HL-60/S4 treated with phorbol 12-myristate 13-acetate at 8.2 ng/mL for 4 days and 3 days (cell line): ENCODE data around the gene CDH12.
"Not testable (repeated sequence)": the region's sequence is repeated elsewhere in the genome, so short reads cannot be mapped to it uniquely, and the experiment has no call there.

ENCODE experiments used
- in situ Hi-C: fragments of 300-500 bp; cut with MboI; formaldehyde crosslinking; loops from 2 replicates; pipeline ENCODE4 v1.15.0; 2022; ENCODE audit warnings: low sequenced_read_pairs

CDH12 gene

DNA sequence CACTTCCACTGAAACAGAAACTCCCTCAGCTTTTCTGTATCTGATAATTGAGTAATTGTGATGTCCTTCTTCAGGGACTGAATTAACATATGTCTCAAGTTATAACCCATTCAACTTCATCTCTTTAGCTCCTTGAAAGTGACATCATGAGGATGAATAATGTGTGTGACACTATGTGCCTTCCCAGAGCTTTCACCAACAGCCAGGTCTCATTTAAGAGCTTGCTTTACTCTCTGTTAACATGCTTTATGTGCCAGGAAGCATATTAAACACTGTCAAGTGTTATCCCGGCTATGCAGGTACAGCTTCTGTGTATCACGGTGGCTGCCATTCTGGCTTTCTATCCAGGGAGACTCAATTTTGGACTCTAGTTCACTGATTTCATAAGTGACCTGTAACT is 799.9 kb downstream of the CDH12 start:
- in situ Hi-C loops, result no loop called here

DNA sequence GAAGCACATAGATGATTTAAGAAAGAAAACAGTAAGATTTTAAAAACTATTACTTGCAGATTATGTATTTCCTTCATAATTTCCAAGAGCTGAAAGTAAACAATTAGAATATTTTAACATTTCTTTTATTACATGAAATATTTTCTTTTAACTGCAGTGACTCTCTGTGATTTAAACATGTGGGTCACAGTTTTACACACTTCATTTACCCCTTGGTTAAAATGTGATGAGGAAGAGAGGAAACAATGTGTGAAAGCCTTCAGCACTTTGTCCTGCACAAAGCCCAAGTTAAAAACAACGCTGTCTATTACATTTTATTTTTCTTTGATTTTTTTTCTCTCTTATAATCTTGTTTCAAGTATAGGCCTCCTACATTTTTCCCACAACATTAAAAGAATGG is 801.3 kb downstream of the CDH12 start:
- in situ Hi-C loops, result no loop called here

DNA sequence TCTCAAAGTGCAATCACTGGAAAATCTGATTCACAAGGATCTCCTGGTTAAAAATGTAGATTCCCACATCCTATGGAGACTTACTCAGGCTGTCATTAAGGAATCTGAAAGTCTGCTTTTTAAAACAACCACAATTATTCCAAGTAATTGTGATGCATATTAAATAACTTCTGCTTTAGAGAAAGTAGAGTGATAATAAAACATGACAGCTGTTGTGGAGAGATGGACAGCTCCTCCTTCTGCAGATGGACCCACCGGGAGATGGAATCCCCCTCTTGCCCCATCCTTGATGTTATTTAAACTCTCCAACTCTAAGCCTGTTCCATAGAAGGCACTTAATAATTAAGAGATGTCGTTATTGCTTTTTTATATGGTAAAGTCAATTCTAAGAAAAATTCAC is 802.2 kb downstream of the CDH12 start:
- in situ Hi-C loops, result no loop called here

DNA sequence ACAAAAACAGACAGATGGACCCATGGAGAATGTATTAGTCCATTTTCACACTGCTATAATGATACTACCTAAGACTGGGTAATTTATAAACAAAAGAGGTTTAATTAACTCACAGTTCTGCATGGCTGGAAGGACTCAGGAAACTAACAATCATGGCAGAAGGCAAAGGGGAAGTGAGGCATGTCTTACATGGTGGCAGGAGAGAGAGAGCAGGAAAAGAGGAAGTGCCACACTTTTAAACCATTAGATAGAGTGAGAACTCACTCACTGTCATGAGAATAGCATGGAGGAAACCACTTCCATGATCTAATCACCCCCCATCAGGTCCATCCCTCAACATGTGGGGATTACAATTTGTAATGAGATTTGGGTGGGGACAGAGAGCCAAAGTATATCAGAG is 808.9 kb downstream of the CDH12 start:
- in situ Hi-C loops, result no loop called here

DNA sequence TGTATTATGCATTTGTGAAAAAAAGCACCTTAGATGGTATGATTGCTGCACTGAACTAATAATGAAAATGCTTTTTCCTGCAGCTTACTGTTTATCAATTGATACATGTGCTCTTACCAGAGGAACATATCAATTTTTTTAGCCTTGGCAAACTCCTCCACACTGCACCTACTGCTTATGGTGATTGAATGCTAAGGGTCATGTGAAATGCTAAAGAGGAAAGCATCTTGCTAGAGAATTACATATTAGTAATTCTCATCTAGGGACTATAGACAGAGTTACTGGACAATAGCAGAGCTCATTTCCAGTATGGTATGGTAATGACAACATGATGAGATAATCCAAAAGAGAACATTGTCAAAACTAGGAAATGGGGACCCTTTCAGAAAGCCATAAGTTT is 817.1 kb downstream of the CDH12 start:
- in situ Hi-C loops, result no loop called here

DNA sequence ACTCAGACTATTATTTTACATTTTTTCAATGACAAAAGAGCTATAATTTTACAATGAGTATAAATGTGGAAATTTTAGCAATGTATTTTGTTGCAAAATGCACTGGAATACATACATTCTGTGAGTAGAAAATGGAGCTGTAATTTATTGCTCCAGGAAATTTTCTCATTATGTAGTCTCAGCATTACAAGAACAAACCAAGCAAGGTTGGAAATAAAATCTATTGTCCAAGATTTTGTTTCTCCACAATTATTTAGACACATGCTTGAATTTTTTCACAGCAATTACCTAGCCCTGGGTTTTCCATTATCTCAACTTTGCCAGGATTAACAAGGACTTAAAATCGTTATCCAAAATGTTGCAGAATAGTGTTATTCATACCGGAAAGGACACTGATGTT is 820.1 kb downstream of the CDH12 start:
- in situ Hi-C loops, result no loop called here

DNA sequence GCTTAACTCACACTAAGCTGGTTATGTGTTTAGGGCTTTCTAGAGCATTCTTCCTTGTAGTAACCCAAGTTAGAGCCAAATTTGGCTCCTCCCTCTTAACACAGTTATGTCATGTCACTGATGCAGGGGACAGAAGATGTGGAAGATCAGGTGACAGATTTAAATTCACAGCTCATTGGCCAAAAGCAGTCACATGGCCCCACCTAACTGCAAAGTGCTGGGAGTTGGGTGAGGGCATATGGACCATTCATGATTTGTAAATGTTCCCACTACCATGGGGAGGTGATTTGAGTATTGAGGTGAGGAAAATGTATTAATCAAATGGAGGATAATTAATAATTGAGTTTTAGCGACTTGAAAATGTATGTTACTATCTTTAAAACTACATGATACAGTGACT is 829.4 kb downstream of the CDH12 start:
- in situ Hi-C loops, result no loop called here

DNA sequence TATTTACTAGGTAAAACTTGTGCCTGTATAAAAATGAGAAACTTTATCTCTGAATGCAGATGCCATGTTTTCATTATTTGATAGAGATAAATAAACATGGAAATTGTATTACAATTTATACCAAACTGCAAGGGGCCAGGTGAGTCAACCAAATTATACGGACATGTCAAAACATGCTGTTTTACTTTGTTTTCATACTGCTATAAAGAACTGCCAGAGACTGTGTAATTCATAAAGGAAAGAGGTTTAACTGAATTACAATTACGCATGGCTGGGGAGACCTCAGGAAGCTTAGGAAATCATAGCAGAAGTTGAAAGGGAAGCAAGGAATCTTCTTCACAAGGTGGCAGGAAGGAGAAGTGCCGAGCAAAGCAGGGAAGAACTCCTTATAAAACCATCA is 840.3 kb downstream of the CDH12 start:
- in situ Hi-C loops, result not testable (repeated sequence)

DNA sequence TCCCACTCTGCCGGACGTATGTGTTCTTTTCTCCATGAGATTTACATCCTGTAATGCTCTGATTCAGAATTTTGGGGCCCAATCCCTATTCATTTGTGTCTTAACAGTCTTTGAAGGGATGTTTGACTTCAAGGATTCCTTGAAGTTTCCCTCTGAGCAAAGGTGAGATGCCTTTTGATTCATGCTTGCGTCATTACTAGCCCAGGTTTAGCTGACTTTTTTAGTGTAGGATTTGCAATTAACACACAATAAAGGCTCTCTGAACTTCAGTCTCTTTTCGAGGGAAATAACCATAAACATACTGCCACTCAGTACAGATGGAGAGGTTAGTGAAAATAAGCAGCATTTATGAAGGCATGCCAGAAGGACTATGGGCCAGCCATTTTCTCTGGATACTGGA is 842.3 kb downstream of the CDH12 start:
- in situ Hi-C loops, result not testable (repeated sequence)

DNA sequence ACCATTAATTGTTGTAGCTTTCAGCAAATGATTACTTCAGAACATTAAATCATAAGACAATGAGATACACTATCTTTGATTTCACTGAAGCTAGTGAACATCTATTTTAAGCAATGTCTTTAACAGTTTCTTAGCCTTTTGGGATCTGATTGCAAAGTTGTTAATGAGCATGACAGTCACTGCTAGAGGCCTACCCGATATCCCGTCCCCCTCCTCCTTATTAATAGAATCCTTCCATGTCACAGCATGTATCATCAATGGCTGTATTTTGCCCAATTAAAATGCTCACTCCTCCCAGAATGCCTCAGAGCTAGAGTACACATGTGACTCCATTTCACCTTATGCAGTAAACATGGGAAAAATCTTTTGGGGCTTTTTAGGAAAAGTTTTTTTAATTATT is 852.0 kb downstream of the CDH12 start:
- in situ Hi-C loops, result not testable (repeated sequence)

DNA sequence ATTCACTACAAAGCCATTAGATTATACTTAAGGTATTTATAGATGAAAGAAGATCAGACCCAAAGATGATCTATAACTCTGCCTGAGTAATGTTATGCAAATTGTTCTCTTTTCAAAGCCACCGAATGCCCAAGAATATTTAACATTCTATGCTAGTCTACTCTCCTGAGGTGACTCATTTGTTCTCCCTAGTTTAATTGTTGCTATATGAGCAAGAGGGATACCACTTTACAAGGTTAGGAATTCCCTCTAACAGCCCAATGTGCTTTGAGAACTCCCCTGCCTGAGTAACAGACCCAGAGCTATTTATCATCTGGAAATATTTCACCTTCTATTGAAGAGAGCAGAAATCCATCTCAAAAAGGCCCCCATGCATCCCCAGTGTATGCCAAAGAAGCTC is 867.3 kb downstream of the CDH12 start:
- in situ Hi-C loops, result not testable (repeated sequence)

DNA sequence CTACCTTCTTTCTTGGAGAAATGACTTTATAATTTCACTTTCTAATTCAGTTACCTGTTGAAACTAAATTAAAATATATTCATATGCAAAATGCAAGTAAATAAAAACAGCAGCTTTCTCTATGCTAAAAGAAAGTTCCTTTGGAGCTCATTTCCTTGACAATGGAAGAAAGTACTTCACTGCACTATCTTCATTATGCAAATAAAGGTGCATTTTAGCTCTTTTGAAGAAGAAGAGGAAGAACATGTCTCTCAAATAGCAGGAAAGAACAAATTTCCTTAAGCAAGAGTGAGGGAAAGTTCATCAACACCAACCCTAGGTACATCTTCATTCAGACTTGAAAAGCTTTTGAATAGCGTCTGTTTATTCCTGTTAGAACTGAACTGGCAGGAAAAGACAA is 901.6 kb downstream of the CDH12 start:
- in situ Hi-C loops, result not testable (repeated sequence)

DNA sequence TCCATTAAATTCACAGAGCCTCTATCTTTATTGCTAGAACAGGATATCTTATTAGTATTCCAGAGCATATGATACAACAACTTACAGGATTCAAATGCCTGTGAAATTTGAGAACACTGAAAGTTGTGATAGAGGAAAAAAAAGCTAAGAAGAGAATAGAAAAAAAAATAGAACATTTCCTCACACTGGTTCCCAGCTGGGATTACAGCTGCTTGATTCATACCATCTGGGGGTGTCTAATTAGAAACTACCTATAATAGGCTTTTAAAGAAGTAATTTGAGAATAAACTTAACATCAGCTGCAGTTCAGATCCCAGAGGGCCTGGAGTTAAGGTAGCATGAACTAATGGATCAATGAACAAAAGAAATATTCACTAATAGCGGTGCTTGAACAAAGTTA is 922.0 kb downstream of the CDH12 start:
- in situ Hi-C loops, result no loop called here

DNA sequence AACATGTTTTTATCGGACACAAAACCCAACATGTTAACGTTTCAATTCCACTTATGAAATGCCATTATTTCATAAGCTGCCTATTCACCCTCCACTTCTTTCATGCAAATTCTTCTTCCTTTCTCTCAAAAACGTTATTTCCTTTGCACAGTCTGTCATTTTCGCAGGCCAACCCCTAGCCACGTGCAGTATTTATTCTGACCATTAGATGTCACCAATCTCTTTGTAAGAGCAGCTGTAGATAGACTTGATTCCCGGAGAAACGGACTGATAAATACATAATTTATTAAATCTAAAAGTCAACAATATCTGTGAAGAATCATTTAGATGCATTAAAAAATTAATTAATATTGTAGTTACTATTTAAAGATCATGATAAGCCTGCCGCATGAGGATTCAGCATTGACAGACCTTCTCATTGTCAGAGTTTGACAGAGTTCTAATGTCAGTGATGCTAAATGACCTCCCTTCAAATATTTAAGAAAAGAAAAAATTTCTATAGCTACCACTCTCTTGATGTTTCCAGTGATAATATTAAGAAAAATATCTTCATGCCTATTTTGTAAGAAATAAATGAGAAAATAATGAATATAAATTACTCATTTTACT is 933.6 kb downstream of the CDH12 start:
- in situ Hi-C loops, result no loop called here

DNA sequence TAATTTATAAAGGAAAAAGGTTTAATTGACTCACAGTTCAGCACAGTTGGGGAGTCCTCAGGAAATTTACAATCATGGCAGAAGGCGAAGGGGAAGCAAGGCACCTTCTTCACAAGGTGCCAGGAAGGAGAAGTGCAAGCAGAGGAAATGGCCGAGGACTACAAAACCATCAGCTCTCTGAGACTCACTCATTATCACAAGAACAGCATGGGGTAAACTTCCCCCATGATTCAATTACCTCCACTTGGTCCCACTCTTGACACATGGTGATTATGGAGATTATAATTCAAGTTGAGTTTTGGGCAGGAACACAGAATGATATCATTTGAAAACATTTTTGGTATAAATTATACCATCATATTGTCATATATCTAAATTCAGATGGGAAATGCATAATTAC is 934.7 kb downstream of the CDH12 start:
- in situ Hi-C loops, result no loop called here

DNA sequence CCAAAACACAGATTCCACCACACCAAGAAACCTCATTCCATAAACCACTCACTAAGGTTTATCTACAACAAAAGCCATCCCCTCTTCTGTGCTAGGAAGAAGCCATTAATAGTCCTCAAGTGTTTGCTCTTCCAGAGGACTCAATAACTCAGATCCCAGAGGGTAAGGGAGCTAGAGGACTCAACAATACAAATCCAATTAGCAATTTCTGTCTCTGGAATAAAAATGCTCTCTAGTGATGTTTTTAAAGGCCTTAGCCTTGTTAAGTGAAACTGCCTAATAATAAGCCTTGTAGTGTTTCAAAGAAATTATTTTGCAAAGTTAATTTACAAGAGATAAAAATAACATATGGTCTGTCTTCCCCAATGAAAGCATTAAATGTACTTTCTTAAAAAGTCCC is 942.4 kb downstream of the CDH12 start:
- in situ Hi-C loops, result no loop called here

DNA sequence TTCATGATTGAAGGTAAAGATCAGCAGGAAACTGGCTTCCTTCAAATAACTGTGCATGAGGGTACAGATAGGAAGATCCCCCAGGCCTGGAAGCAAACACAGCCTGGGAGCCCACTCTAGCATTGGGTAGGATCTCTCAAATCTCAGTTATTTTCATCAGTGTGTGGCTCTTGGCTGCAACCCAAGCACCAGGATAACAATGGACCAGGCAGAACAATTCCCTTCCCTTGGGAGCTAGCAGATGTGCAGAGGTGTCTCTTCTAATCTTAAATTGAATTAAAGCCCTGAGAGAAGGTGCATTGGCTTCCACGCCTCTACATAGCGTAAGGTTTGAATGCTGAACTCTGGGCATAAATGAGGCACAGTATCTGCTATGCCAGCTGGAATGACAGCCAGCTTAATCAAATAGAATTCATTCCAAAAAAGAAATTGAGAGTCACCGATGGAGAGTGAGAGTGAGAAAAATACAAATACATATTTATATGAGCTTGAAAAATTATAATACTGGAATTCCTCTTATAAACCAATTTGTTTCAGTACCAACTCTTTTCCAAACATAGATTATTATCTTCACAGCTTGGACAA is 957.3 kb downstream of the CDH12 start:
- in situ Hi-C loops, result no loop called here

DNA sequence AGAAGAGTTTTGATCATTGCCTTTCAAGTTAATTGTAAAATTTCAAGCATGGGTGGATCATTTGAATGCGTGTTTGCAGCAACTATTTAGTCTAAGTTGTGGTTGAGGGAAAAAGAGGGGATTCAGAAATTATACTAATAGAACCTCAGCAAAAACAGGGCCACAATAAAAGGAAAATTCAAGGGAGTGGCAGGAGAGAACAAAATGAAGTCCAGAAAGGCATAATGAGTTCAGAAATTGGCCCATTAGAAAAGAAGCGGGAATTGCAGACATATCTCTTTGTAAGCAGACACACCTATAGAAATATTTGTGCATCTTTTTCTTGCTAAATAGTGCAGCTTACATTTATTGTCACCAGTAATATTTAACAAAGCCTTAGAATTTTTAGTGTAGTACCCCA is 960.0 kb downstream of the CDH12 start:
- in situ Hi-C loops, result no loop called here

DNA sequence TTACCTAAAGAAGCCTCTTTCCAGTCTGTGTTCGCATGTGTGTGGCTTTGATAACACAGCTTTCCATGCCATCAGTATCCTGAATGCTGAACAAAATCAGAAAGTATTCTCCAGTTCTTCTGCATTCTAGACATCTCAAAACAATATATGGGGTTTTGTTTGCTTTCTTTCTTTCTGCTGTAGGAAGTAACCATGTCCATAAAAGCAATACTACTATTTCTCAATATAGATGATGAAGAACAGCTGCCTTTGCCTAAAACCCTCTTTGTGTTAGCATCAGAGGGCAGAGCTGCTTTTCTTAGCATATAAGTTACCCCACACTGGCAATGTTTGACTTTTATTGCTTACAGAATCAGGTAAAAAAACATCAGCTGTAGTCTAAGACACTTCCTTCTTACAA is 963.6 kb downstream of the CDH12 start:
- in situ Hi-C loops, result no loop called here

DNA sequence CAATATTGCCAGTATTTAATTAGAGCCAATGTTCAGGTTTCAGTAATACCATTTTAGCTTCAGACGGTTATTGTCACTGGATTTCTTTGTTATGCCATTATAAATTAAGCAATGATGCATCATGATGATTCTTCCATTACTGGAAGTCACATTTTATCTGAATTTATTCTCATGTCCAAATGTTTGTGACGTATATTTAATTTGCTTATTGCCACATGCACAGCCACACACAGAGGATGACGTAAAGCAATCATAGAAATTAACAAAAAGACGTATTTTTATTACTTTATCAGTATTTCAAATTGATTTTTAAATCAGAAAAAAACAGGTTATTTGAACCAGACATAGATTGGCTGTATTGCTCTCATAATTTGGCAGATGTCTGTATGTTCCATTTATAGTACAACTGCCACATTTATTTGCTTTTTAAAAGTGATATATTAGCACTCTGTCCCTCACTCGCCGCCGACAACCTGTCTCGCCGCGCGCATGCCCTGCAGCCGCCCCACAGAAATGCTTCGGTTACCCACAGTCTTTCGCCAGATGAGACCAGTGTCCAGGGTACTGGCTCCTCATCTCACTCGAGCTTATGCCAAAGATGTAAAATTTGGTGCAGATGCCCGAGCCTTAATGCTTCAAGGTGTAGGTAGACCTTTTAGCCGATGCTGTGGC is 970.9 kb downstream of the CDH12 start:
- in situ Hi-C loops, result no loop called here

DNA sequence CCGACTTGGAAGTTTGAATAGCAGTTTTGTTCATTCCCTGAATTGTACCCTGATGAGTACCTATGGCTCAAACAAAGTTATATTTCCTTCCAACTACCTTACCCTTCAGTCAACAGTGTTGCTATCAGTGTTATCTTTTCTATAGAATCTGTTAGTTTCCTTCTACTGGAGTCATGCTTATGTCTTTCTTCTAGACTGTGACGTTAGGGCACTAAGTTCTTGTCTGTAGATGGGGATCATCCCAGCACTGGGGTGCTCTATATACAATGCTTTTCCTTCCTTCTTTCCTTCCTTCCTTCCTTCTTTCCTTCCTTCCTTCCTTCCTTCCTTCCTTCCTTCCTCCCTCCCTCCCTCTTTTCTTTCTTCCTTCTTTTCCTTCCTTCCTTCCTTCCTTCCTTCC is 973.0 kb downstream of the CDH12 start:
- in situ Hi-C loops, result no loop called here

DNA sequence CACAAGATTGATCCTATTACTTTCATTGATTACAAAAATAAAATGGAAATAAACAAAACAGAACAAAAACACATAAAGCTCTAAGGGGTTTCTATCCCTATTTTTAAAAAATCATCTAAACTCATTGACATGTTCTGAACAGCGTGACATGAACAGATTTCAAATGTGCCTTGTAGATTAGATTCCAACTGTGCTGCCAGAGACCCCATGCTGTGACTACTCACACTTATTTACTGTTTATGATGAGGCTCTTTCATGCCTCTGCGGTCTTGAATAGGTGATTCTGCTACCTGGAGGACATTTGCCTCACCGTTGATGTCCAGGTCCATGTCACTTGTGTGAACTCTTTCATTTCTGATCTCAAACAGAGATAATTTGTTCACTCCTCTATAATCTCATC is 990.2 kb downstream of the CDH12 start:
- in situ Hi-C loops, result no loop called here

DNA sequence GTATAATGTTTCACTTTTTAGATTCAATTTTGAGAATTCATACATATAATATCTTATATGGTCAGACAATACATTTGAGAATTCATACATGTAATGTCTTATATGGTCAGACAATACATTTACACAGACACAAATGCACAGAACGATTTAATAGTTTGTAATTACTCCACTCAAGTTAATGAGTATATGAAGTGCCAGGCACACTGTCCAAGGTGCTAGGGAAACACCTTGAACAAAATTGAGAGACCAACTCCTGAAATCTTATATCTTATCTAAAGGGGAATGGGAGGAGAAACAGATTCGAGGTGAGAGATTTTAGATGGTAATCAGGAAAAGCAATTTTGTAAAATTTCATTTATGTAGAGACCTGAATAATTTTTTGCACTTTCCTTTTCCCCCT is 994.7 kb downstream of the CDH12 start:
- in situ Hi-C loops, result no loop called here
